ENCODE measurements around the gene UQCC3. TPM values are rescaled to one million over a fixed set of nuclear protein-coding genes. Genes with fewer than 3 reads are reported as not detected.

Gene UQCC3
- total and polyA plus RNA-seq, 2 of the 13 experiments (the other 11 are each of a cell fraction or from before 2014, with no cell fraction given), result 7.7 to 16.0 TPM

DNA sequence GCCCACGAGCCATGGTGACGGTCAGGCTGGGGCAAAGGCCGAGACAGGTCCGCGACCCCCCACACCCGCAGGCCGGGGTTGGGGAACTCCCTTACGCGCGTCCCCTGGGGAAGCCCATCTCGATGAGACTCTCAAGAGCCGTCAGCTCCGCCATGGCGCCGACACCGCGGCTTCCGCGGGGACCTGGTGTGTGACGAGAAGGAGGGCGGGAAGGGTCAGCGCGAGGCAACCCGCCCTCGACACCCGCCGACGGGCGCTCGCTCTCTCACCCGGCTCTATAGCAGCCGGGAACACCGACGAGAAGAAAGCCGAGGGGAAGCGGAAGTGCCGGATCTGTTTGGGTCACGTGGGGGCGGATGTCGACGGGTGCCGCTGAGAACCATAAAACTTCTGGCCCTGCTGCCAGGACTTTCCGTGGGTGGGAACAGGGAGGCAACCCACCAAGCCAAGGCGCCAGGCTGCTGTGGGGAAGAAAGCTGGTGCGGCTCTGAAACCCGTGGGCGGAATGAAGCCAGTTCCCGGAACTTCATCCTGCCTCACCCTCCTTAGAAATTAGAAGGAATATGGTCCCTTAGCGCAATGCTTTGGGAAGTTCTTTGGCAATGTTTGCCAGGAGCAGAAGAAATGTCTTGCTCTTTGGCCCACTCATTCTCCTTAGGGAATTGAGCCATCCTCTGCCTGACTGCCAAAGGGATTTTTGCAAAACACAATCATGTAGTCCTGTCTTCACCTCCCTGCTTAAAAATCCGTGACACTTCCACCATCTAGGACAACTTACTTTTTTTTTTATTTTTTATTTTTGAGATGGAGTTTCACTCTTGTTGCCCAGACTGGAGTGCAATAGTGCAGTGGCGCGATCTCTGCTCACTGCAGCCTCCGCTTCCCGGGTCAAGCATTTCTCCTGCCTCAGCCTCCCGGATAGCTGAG, 7.6 kb downstream of the UQCC3 start, which contains the start of gene UBXN1 (continued):
- TF ChIP-seq ZNF768 (CRISPR knock-in tag; IDR thresholded peaks at IDR 0.05), result peak; percentile 36; the same call in 1 of the 2 replicates
- TF ChIP-seq MED13 (CRISPR knock-in tag; IDR thresholded peaks at IDR 0.05), result no peak
- TF ChIP-seq ZNF605 (CRISPR knock-in tag; IDR thresholded peaks at IDR 0.05), result peak; percentile 82
- no peak for TF ChIP-seq NR3C1 (CRISPR knock-in tag; IDR thresholded peaks at IDR 0.05)
- TF ChIP-seq SUZ12 (IDR thresholded peaks at IDR 0.05; ENCODE audit: low read depth, low read length), result no peak
- no peak for TF ChIP-seq FLYWCH1 (CRISPR knock-in tag; IDR thresholded peaks at IDR 0.05)
- TF ChIP-seq ERF (CRISPR knock-in tag; IDR thresholded peaks at IDR 0.05), result peak; percentile 63; the same call in 1 of the 2 replicates
- TF ChIP-seq ZNF20 (CRISPR knock-in tag; IDR thresholded peaks at IDR 0.05), result no peak
- TF ChIP-seq, protein P1, sequence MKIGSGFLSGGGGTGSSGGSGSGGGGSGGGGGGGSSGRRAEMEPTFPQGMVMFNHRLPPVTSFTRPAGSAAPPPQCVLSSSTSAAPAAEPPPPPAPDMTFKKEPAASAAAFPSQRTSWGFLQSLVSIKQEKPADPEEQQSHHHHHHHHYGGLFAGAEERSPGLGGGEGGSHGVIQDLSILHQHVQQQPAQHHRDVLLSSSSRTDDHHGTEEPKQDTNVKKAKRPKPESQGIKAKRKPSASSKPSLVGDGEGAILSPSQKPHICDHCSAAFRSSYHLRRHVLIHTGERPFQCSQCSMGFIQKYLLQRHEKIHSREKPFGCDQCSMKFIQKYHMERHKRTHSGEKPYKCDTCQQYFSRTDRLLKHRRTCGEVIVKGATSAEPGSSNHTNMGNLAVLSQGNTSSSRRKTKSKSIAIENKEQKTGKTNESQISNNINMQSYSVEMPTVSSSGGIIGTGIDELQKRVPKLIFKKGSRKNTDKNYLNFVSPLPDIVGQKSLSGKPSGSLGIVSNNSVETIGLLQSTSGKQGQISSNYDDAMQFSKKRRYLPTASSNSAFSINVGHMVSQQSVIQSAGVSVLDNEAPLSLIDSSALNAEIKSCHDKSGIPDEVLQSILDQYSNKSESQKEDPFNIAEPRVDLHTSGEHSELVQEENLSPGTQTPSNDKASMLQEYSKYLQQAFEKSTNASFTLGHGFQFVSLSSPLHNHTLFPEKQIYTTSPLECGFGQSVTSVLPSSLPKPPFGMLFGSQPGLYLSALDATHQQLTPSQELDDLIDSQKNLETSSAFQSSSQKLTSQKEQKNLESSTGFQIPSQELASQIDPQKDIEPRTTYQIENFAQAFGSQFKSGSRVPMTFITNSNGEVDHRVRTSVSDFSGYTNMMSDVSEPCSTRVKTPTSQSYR (CRISPR knock-in tag; IDR thresholded peaks at IDR 0.05; ENCODE audit: borderline replicate concordance), result no peak
- TF ChIP-seq SCMH1 (CRISPR knock-in tag; IDR thresholded peaks at IDR 0.05; ENCODE audit: borderline replicate concordance), result no peak
- TF ChIP-seq, protein P2, sequence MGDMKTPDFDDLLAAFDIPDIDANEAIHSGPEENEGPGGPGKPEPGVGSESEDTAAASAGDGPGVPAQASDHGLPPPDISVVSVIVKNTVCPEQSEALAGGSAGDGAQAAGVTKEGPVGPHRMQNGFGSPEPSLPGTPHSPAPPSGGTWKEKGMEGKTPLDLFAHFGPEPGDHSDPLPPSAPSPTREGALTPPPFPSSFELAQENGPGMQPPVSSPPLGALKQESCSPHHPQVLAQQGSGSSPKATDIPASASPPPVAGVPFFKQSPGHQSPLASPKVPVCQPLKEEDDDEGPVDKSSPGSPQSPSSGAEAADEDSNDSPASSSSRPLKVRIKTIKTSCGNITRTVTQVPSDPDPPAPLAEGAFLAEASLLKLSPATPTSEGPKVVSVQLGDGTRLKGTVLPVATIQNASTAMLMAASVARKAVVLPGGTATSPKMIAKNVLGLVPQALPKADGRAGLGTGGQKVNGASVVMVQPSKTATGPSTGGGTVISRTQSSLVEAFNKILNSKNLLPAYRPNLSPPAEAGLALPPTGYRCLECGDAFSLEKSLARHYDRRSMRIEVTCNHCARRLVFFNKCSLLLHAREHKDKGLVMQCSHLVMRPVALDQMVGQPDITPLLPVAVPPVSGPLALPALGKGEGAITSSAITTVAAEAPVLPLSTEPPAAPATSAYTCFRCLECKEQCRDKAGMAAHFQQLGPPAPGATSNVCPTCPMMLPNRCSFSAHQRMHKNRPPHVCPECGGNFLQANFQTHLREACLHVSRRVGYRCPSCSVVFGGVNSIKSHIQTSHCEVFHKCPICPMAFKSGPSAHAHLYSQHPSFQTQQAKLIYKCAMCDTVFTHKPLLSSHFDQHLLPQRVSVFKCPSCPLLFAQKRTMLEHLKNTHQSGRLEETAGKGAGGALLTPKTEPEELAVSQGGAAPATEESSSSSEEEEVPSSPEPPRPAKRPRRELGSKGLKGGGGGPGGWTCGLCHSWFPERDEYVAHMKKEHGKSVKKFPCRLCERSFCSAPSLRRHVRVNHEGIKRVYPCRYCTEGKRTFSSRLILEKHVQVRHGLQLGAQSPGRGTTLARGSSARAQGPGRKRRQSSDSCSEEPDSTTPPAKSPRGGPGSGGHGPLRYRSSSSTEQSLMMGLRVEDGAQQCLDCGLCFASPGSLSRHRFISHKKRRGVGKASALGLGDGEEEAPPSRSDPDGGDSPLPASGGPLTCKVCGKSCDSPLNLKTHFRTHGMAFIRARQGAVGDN (CRISPR knock-in tag; IDR thresholded peaks at IDR 0.05), result peak; percentile 88
- TF ChIP-seq FOXK1 (CRISPR knock-in tag; IDR thresholded peaks at IDR 0.05; ENCODE audit: borderline replicate concordance, low read depth), result peak; percentile 91
- peak; percentile 57; the same call in 1 of the 2 replicates for TF ChIP-seq MED1 (CRISPR knock-in tag; IDR thresholded peaks at IDR 0.05)
- TF ChIP-seq ZNF546 (CRISPR knock-in tag; conservative IDR thresholded peaks at IDR 0.05), result 0 out of 2 replicates have a peak, but pooled peaks have one; percentile 50
- TF ChIP-seq ARNTL (CRISPR knock-in tag; IDR thresholded peaks at IDR 0.05), result no peak
- TF ChIP-seq NFKBIZ (CRISPR knock-in tag; IDR thresholded peaks at IDR 0.05), result peak; percentile 74; the same call in 1 of the 2 replicates
- peak; percentile 69 for TF ChIP-seq TAF1 (CRISPR knock-in tag; IDR thresholded peaks at IDR 0.05)
- no peak for TF ChIP-seq ZNF550 (CRISPR knock-in tag; IDR thresholded peaks at IDR 0.05; ENCODE audit: borderline replicate concordance)
- peak; percentile 75 for TF ChIP-seq JARID2 (CRISPR knock-in tag; IDR thresholded peaks at IDR 0.05; ENCODE audit: insufficient replicate concordance)
- TF ChIP-seq ZNF264 (CRISPR knock-in tag; IDR thresholded peaks at IDR 0.05), result 0 out of 2 replicates have a peak, but pooled peaks have one; percentile 19
- TF ChIP-seq SIN3A (IDR thresholded peaks at IDR 0.05; ENCODE audit: borderline replicate concordance, low read depth, low read length), result peak; percentile 92; the same call in 1 of the 2 replicates
- TF ChIP-seq TOPORS (CRISPR knock-in tag; IDR thresholded peaks at IDR 0.05), result 0 out of 2 replicates have a peak, but pooled peaks have one; percentile 80
- no peak for TF ChIP-seq SKI (IDR thresholded peaks at IDR 0.05; ENCODE audit: partially characterized antibody)
- TF ChIP-seq ZNF235 (CRISPR knock-in tag; IDR thresholded peaks at IDR 0.05; ENCODE audit: borderline replicate concordance), result no peak; the same call in 1 of the 2 replicates
